HepG2 (cell line): ENCODE measurements around the gene EDC3. TPM values are rescaled to one million over a fixed set of nuclear protein-coding genes. Genes with fewer than 3 reads are reported as not detected.

Source experiments
- DR1 ChIP-seq: sonication (generic); formaldehyde crosslinking; IDR thresholded peaks from 2 replicates; pipeline ENCODE4 v1.8.0; 2021; ENCODE audit warnings: mild to moderate bottlenecking, missing genetic modification reagents, inconsistent platforms
- ZFP91 ChIP-seq: sonication (generic); formaldehyde crosslinking; IDR thresholded peaks from 2 replicates; pipeline ENCODE4 v1.9.0; 2022; ENCODE audit warnings: missing genetic modification reagents, mild to moderate bottlenecking, borderline replicate concordance
- ZNF20 ChIP-seq: sonication (generic); formaldehyde crosslinking; IDR thresholded peaks from 2 replicates; pipeline ENCODE4 v1.4.0; 2020; ENCODE audit warnings: mild to moderate bottlenecking, moderate library complexity, missing genetic modification reagents
- ZNF234 ChIP-seq: sonication (generic); formaldehyde crosslinking; conservative IDR thresholded peaks from 2 replicates; pipeline ENCODE4 v1.5.1; 2020; ENCODE audit warnings: mild to moderate bottlenecking, missing genetic modification reagents
- ZNF274 ChIP-seq: sonication (generic); formaldehyde crosslinking; IDR thresholded peaks from 2 replicates; pipeline ENCODE4 v1.5.1; 2020; ENCODE audit warnings: mild to moderate bottlenecking, missing genetic modification reagents
- ZNF362 ChIP-seq: sonication (generic); formaldehyde crosslinking; IDR thresholded peaks from 2 replicates; pipeline ENCODE4 v1.4.0; 2020; ENCODE audit warnings: missing genetic modification reagents, mild to moderate bottlenecking, borderline replicate concordance
- ZXDC ChIP-seq: sonication (generic); formaldehyde crosslinking; IDR thresholded peaks from 2 replicates; pipeline ENCODE4 v1.5.0; 2020; ENCODE audit warnings: mild to moderate bottlenecking, missing genetic modification reagents
- polyA plus RNA-seq, 8 experiments: library from polyadenylated mRNA; depleted of rRNA in 3 of 8; stranded (reverse) in 7 of 8; unstranded in 1 of 8; fragments of >200 nt; fragmentation: Illumina TruSeq in 4 of 8; extraction: Trizol in 4 of 8; gene quantifications; 2 replicates each; pipeline versions ENCODE4 v1.2.1 to v1.2.3, GENCODE V29; 2011 to 2016; ENCODE audit warnings: low read depth in 4 of 8, missing spikeins in 1 of 8, mixed read lengths in 1 of 8; ENCODE audit not compliant: insufficient read depth in 1 of 8
- total RNA-seq, 5 experiments: library from RNA; depleted of rRNA; stranded (reverse); fragments of >200 nt; fragmentation: Illumina TruSeq; extraction: Trizol; gene quantifications; 2 replicates each; pipeline ENCODE4 v1.2.3, GENCODE V29; 2016; ENCODE audit warnings: low read depth in 1 of 5
- TF ChIP-seq, protein P1 (sequence below): sonication (generic); formaldehyde crosslinking; IDR thresholded peaks from 2 replicates; pipeline ENCODE4 v1.4.0; 2020; ENCODE audit warnings: low read depth, missing genetic modification reagents
- TF ChIP-seq, protein P2 (sequence below): sonication (generic); formaldehyde crosslinking; IDR thresholded peaks from 2 replicates; pipeline ENCODE4 v1.5.0; 2020; ENCODE audit warnings: mild to moderate bottlenecking, missing genetic modification reagents
- TF ChIP-seq, protein P3 (sequence below): sonication (generic); formaldehyde crosslinking; IDR thresholded peaks from 2 replicates; pipeline ENCODE4 v1.5.0; 2020; ENCODE audit warnings: mild to moderate bottlenecking, missing genetic modification reagents

Gene EDC3
- total and polyA plus RNA-seq, 2 of the 13 experiments (the other 11 are each of a cell fraction or from before 2014, with no cell fraction given), result 17.4 to 32.0 TPM

DNA sequence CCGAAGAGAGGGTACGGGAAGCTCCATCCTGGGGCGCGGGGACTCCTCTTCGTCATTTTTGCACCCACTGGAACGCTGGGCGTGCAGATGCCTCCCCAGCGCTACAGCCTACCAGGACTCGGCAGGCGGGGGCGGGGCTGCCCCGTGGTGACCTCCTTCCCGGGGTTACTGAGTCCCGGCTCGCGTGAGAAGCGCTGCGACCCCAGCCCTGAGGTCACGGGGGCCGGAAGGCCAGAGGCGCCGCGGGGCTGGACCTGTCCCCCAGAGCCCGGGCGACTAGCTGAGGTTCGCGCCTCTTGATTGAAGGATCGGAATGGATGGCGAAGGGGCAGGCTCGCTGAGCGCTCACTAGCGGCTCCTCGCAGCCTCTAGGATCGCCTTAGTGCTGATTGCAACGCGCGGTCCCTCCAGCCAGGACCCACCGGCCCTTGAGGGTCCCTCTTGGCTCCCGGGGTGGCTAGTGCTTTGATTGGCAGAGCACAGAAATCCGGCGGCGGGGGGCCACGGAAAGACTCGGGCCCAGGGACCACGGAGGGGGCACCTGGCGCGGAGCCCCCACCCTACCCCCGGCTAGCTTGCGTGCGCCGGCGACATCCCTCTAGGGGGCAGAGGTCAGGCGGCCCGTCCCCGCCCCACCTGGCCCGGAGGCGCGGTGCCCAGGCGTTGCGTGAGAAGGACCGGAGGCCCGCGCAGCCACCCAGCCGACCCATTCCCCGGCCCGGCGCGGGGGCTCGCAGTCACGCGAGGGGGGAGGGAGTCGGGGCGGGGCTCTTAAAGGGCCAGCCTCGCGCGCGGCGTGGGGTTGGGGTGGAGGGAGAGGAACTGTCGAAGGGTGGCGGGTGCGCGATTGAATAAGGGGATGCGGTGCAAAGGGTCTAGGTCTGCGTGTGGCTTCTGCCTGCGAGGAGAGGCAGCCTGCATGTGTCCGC is 30.3 kb upstream of the EDC3 start (continued):
- TF ChIP-seq ZXDC (CRISPR knock-in tag) (0 out of 2 replicates have a peak, but pooled peaks have one; percentile 27), ZNF362 (CRISPR knock-in tag) (no peak), ZNF274 (CRISPR knock-in tag) (0 out of 2 replicates have a peak, but pooled peaks have one; percentile 51), ZNF20 (CRISPR knock-in tag) (0 out of 2 replicates have a peak, but pooled peaks have one; percentile 60), DR1 (CRISPR knock-in tag) (no peak), ZFP91 (CRISPR knock-in tag) (peak; percentile 99), ZNF234 (CRISPR knock-in tag) (no peak)
- TF ChIP-seq, protein P1, sequence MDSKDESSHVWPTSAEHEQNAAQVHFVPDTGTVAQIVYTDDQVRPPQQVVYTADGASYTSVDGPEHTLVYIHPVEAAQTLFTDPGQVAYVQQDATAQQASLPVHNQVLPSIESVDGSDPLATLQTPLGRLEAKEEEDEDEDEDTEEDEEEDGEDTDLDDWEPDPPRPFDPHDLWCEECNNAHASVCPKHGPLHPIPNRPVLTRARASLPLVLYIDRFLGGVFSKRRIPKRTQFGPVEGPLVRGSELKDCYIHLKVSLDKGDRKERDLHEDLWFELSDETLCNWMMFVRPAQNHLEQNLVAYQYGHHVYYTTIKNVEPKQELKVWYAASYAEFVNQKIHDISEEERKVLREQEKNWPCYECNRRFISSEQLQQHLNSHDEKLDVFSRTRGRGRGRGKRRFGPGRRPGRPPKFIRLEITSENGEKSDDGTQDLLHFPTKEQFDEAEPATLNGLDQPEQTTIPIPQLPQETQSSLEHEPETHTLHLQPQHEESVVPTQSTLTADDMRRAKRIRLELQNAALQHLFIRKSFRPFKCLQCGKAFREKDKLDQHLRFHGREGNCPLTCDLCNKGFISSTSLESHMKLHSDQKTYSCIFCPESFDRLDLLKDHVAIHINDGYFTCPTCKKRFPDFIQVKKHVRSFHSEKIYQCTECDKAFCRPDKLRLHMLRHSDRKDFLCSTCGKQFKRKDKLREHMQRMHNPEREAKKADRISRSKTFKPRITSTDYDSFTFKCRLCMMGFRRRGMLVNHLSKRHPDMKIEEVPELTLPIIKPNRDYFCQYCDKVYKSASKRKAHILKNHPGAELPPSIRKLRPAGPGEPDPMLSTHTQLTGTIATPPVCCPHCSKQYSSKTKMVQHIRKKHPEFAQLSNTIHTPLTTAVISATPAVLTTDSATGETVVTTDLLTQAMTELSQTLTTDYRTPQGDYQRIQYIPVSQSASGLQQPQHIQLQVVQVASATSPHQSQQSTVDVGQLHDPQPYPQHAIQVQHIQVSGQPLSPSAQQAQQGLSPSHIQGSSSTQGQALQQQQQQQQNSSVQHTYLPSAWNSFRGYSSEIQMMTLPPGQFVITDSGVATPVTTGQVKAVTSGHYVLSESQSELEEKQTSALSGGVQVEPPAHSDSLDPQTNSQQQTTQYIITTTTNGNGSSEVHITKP (CRISPR knock-in tag), result no peak
- TF ChIP-seq, protein P2, sequence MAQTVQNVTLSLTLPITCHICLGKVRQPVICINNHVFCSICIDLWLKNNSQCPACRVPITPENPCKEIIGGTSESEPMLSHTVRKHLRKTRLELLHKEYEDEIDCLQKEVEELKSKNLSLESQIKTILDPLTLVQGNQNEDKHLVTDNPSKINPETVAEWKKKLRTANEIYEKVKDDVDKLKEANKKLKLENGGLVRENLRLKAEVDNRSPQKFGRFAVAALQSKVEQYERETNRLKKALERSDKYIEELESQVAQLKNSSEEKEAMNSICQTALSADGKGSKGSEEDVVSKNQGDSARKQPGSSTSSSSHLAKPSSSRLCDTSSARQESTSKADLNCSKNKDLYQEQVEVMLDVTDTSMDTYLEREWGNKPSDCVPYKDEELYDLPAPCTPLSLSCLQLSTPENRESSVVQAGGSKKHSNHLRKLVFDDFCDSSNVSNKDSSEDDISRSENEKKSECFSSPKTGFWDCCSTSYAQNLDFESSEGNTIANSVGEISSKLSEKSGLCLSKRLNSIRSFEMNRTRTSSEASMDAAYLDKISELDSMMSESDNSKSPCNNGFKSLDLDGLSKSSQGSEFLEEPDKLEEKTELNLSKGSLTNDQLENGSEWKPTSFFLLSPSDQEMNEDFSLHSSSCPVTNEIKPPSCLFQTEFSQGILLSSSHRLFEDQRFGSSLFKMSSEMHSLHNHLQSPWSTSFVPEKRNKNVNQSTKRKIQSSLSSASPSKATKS (CRISPR knock-in tag), result no peak
- TF ChIP-seq, protein P3, sequence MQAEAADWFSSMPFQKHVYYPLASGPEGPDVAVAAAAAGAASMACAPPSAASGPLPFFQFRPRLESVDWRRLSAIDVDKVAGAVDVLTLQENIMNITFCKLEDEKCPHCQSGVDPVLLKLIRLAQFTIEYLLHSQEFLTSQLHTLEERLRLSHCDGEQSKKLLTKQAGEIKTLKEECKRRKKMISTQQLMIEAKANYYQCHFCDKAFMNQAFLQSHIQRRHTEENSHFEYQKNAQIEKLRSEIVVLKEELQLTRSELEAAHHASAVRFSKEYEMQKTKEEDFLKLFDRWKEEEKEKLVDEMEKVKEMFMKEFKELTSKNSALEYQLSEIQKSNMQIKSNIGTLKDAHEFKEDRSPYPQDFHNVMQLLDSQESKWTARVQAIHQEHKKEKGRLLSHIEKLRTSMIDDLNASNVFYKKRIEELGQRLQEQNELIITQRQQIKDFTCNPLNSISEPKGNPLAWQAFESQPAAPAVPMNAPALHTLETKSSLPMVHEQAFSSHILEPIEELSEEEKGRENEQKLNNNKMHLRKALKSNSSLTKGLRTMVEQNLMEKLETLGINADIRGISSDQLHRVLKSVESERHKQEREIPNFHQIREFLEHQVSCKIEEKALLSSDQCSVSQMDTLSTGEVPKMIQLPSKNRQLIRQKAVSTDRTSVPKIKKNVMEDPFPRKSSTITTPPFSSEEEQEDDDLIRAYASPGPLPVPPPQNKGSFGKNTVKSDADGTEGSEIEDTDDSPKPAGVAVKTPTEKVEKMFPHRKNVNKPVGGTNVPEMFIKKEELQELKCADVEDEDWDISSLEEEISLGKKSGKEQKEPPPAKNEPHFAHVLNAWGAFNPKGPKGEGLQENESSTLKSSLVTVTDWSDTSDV (CRISPR knock-in tag), result no peak
